ENCODE measurements around the gene TSKS. TPM values are rescaled to one million over a fixed set of nuclear protein-coding genes. Genes with fewer than 3 reads are reported as not detected.

Gene TSKS
- total RNA-seq, 1 experiment from 2014 or later: 0.28 TPM

DNA sequence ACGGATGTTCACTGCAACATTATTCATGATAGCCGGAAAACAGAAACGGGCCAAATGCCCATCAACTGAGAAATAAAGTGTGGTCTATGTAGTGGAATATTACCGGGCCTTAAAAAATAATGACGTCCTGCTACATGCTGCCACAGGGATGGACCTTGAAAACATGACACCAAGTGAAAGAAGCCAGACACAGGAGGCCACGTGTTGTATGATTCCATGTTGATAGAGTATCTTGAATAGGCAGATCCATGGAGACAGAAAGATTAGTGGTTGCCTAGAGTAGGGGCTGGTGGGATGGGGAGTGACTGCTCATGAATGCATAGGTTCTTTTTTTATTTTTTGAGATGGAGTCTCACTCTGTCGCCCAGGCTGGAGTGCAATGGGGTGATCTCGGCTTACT is 7.4 kb upstream of the TSKS start:
- Mint-ChIP-seq H3K9me3 (no peaks in the 10 kb centered on the region), H3K36me3 (ENCODE audit: insufficient read depth in 1 of 3, low read depth in 3 of 3) (peaks cover 2 to 13% (median 6%) of the 10 kb centered on the region in 3 experiments; a peak in 6 of 7 replicates), H3K4me3 (no peak overlapping the region), H3K4me1 (peaks cover 20 to 22% of the 10 kb centered on the region in 2 experiments), H3K27me3 (ENCODE audit: low read depth) (no peaks in the 10 kb centered on the region; the same call in 1 of the 2 replicates), H3K27ac (peak overlapping the region in 2 of 3 experiments; percentile 29 to 42; a peak in 1 of 7 replicates)
- H3K23me2 ChIP-seq (ENCODE audit: insufficient read length, low read depth, low read length, poor library complexity, severe bottlenecking): peaks cover 12% of the 10 kb centered on the region
- H2BK120ac ChIP-seq (ENCODE audit: low read depth, low read length, poor library complexity, severe bottlenecking): no peak overlapping the region
- no peak overlapping the region for H3T11ph ChIP-seq (ENCODE audit: low read length)
- H3K9me3 ChIP-seq (ENCODE audit: control insufficient read depth, low read depth, low read length): no peaks in the 10 kb centered on the region
- H3K4ac ChIP-seq (ENCODE audit: low read depth, low read length): no peak overlapping the region
- H3K79me1 ChIP-seq (ENCODE audit: insufficient read depth, low read depth, low read length, poor library complexity, severe bottlenecking): peaks cover 7% of the 10 kb centered on the region
- no peak overlapping the region for H3K23ac ChIP-seq (ENCODE audit: insufficient read length, low read depth, low read length)
- no peak overlapping the region for H2BK5ac ChIP-seq (ENCODE audit: insufficient read length, low read length)
- peaks cover 4% of the 10 kb centered on the region; the same call in 1 of the 2 replicates for H3K79me2 ChIP-seq (ENCODE audit: insufficient read depth, low read length)
- no peak overlapping the region for H2BK12ac ChIP-seq (ENCODE audit: insufficient read length, low read depth, low read length)
- H3K4me1 ChIP-seq (ENCODE audit: insufficient read depth, low read length): no peaks in the 10 kb centered on the region
- H3K27me3 ChIP-seq (ENCODE audit: insufficient read depth, low read length): no peaks in the 10 kb centered on the region
- H4K5ac ChIP-seq (ENCODE audit: insufficient read length, low read depth, low read length): no peak overlapping the region
- H2AFZ ChIP-seq (ENCODE audit: low read length): no peak overlapping the region
- TF ChIP-seq, protein P1, sequence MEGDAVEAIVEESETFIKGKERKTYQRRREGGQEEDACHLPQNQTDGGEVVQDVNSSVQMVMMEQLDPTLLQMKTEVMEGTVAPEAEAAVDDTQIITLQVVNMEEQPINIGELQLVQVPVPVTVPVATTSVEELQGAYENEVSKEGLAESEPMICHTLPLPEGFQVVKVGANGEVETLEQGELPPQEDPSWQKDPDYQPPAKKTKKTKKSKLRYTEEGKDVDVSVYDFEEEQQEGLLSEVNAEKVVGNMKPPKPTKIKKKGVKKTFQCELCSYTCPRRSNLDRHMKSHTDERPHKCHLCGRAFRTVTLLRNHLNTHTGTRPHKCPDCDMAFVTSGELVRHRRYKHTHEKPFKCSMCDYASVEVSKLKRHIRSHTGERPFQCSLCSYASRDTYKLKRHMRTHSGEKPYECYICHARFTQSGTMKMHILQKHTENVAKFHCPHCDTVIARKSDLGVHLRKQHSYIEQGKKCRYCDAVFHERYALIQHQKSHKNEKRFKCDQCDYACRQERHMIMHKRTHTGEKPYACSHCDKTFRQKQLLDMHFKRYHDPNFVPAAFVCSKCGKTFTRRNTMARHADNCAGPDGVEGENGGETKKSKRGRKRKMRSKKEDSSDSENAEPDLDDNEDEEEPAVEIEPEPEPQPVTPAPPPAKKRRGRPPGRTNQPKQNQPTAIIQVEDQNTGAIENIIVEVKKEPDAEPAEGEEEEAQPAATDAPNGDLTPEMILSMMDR (conservative IDR thresholded peaks at IDR 0.05): no peak
- H2BK20ac ChIP-seq (ENCODE audit: low read depth, low read length, poor library complexity, severe bottlenecking): no peak overlapping the region
- no peak overlapping the region for H3K14ac ChIP-seq (ENCODE audit: insufficient read depth, low read length)
- H3K9ac ChIP-seq (ENCODE audit: extremely low read depth, insufficient read length, low read length): no peak overlapping the region
- no peak overlapping the region for H4K8ac ChIP-seq (replicated peaks; ENCODE audit: insufficient read length, low read depth, low read length)
- no peak overlapping the region for H2BK15ac ChIP-seq (ENCODE audit: low read depth, low read length)
- H3K4me2 ChIP-seq (ENCODE audit: insufficient read depth, insufficient read length, low read length): no peak overlapping the region
- no peak overlapping the region for H2AK5ac ChIP-seq (ENCODE audit: insufficient read length, low read length)
- no peak overlapping the region for H3K27ac ChIP-seq (ENCODE audit: insufficient read length, low read depth, low read length)
- no peaks in the 10 kb centered on the region for H4K20me1 ChIP-seq (ENCODE audit: control insufficient read depth, insufficient read depth, insufficient read length)
- no CpG with 5 or more reads among the region's 8 CpGs for WGBS (ENCODE audit: extremely low coverage, insufficient read length, low lambda C conversion rate)
- no peak overlapping the region for H4K91ac ChIP-seq (ENCODE audit: insufficient read length, low read depth, low read length)
- H3K18ac ChIP-seq (ENCODE audit: insufficient read length, low read depth, low read length): no peak overlapping the region
- no peak for DNase-seq
- no peak overlapping the region for H3K56ac ChIP-seq (ENCODE audit: insufficient read length, low read depth, low read length)

All from H9 (cell line).